HG03095 (cell line): Measurements from ENCODE around the gene DPYSL3.

Experiments used
- ATAC-seq: cut with Tn5 transposase; IDR thresholded peaks from one replicate; pipeline ENCODE4 v1.9.1; 2021; ENCODE audit warnings: moderate library complexity; ENCODE audit not compliant: unreplicated experiment

Gene DPYSL3

DNA sequence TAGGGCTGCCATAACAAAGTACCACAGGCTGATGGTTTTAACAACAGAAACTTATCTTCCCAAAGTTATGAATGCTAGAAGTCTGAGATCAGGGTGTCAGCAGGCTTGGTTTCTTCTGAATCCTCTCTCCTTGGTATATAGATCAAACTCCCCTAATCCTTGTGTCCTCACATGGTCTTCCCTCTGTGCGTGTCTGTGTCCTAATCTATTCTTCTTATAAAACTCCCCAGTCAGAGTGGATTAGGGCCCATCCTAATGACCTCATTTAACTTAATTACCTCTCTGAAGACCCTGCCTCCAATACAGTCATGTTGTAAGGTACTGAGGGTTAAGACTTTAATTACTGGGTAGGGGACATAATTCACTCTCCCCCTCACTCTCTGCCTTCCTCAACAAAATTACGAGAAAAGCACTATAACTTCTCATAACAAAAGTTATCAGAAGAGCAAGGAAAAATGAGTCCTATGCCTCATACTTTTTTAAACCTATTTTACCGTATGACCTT lies 68.6 kb downstream of the DPYSL3 start:
- ATAC-seq, result no peak

DNA sequence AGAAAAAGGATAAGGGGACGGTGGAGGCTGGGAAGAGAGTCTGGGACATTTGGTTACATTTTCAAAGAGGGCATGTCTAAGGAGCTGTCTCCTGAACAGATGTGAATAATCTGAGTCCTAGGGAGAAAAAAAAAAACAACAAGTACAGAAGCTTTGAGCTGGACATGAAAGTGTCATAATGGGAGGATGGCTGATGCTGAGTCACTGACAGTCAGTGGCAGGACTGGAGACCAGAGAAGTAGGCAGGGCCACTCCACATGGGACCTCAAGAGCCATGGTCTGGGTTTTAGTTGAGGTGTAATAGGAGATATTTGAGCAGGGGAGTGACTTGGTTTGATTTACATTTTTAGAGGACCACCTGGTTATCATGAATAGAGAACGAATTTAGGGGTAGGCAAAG lies 70.6 kb downstream of the DPYSL3 start:
- no peak for ATAC-seq

DNA sequence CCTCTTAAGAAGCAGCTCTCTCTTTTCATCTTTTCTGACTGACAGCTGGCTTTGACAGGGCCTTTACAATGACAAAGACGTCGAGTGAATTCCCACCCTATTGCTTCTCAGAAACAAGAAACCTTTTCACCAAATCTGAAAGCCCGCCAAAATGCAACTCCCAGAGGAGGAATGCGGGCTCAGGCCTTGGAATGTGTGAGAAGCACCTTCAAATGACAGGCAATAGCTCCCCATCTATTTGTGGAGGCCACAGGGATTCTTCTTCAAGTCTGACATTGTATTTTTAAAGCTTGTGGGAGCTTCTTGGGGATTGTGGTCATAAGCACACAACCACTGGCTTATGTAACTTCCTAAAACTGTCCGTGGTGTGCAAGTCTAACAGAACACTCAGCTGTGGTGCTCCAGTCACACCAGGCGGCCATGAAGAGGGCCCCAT lies 72.7 kb downstream of the DPYSL3 start:
- ATAC-seq, result no peak

DNA sequence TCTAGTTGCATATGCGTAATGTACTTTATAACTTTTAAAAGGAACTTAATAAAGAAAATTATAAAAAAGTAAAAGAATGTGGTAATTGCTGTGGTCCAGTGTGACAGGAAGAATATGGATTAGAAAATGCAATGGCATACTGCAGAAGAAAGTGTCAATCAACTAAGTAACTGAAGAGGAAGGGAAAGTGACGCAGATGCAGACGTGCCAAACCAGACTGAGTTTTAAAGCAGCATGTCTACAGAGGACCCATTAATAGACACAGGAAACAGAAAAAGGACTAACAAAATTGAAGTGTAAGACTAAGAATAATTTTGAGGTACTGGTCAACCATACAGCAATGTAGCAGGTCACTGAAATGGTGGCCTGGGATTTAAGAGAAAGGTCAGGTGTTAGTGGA lies 73.3 kb downstream of the DPYSL3 start:
- ATAC-seq, result peak; percentile 76

DNA sequence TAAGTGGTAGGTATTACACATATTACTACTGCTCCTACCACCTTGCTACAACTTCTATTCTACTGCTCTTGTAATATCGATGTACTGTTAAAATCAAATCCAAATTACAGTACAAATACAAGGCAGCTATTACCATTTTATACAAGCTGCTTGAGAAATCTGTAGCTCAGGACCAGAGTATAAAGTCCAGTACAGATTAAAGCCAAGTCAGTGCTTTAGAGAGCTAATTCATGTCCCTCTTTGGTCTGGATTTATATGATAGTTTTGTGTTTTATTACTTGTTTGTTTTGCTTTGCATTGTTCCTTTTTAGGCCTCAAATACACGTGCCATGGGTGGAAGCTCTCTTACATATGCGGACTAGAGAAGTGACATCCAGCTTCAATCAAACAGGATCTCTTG lies 75.8 kb downstream of the DPYSL3 start:
- ATAC-seq, result no peak

DNA sequence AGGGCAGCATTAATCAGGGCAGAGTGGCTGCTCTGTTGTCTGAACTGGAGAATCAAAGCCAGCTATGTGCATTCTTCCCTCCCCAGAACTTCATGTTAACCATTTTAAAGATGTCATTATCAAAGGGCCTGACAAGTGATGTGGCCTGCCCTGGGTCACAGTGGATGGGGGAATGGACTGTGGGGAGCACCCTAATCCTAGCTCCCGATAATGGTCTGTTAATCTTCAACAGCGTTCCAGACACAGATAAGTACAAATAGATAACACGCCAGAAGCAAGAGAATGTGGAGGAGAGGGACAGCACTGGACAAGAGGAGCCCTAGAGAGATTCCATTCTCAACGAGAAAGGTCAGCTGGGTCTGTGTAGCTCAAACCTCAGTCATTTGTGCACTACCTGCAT lies 77.5 kb downstream of the DPYSL3 start:
- no peak for ATAC-seq

DNA sequence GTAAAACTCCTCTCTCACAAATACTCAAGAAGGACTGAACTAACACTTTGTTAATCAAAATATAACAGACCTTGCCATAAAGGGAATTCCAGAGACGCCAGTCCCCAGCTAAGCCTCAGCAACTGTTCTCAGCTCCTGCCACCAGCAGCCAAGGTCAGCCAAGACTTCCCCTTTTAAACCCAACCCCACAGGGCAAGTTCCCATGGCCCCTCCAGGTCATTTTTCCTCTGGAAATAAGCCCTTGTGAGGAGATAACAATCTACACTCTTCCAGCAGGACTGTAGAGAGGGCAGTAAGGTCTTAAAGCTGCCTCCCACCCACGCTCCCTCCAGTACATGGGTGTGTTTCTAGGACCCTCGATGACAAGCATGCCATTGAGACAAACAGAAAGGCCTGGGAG lies 78.3 kb downstream of the DPYSL3 start:
- ATAC-seq, result no peak

DNA sequence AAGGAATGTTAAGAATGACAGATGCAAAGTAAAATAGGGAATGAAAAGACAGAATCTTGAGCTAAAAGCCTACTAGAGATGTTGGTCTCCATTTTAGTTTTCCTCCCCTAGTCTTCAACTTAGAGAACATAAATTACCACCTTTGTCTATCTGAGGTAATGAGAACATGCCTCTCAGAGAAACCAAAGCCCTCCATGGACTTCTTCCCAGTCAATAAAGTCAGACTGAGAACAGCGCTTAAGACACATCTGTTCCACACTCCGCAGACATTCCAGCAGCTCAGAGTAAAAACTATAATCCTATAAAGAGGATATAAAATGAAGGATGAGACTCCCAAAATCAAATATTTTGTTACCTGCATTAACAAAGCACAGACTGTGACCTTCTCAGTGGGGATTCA lies 79.2 kb downstream of the DPYSL3 start:
- ATAC-seq, result no peak

DNA sequence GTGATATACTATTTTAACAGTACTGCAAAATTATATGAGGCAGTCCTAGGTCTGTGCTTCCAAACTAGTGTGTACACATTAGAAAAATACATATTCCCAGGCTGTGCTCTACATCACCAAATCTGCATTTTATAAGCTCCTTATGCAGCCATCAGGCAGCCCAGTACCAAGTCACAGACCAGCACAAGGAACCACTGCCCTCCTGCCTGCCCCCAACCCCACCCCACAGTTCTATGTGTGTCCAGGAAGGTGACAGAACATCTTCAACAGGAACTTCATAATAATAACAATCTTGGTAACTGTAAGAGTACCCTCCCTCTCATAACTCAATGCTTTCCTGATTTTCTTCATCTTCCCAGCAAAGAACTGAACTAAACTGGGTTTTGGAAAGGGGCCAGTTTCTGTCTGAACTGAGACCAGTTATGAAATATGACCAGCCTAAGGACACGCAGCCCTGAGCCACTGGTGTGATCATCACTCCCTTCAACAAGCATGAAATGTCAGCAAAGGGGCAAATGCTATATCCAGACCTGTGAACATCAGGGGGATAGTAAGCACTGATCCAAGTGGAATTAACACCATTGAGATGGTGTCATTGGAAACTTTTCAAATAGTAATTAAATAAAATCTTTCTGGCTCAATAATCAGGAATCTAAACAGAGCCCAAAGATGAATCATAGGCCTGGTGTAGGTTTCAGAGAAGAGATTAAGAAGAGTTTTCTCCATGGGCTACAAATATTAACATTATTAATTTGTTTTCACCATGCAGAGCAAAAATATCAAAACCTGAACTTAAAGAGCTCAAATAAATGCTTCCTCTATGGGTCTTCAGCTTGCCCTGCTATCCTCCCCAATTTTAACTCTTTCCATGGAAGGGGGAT lies 82.1 kb downstream of the DPYSL3 start:
- ATAC-seq, result no peak

DNA sequence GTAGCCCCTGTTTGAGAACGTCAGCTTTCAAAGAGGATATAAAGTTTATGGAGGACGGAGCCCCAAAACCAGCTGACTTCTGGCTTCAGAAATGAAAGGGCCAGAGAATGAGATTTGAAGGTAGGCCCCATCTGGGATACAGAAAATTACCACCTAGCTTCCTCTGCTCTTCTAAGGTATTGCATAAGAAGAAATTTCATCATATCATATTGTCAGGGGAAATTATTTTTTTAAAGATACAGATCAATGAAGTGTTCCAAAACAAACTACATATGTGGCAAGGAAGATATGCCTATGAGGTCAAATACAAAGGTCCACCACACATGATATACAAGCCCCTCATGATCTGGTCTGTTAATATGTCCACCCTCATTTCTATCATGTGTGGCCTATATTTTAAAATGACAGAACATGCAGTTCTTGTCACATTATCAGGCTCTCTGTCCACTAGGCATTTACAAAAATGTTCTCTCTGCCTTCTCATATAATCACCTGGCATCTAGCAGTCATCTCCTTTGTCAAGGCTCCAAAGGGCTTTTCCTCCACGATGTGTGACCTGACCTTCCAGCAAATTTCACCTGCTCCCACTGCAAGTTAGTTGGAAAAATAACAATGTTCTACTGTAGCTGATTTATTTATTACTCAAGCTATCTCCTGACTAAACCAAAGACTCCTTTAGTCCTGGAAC lies 83.1 kb downstream of the DPYSL3 start:
- ATAC-seq, result no peak

DNA sequence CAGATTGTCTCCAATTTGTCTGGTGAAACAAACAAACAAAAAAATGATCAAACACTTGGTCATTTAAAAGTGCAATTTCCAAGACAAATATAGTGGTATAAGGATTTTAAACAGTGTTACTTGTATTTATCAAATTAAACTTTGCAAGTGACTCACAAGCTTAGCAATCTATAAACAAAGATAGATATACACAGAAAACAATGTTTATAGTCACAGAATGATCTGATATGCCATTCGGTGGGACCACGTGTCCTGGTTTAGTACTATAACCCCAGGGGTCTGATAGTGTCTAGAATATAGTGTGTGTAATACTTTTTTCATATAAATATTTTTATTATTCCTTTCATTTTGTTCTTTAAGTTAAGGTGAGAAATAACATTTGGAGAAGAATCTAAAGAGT lies 91.3 kb downstream of the DPYSL3 start:
- no peak for ATAC-seq

DNA sequence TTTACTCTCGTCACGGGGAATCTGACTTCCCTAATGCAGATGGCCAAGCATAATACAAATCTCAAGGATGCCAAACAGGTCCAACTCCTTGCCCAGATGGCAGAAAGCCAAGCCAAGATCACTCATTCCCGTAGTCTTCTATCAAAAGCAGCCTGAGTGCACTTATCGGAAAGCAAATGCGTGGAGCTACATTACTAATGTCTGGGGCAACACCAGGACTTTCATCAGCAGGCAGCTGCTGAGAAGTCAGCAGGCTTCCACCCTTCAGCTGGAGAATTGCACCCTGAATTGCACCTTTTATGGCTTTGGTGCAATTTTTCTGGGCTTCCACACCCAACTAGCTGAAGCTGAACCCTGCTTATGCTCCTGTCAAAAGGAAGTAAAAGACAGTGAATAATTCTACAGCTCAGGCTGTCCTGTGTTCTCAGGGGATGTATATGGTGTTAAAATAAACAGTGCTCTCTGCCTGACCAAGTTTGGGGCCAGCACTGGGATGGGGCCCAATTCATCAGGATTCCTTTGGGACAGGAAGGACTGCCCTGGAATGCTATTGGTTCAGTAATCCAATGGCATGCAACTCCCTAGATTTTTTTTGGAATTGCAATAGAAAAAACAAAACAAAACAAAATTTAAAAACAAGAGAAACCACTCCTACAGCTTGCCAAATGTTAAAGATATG lies 92.6 kb downstream of the DPYSL3 start:
- ATAC-seq, result no peak

DNA sequence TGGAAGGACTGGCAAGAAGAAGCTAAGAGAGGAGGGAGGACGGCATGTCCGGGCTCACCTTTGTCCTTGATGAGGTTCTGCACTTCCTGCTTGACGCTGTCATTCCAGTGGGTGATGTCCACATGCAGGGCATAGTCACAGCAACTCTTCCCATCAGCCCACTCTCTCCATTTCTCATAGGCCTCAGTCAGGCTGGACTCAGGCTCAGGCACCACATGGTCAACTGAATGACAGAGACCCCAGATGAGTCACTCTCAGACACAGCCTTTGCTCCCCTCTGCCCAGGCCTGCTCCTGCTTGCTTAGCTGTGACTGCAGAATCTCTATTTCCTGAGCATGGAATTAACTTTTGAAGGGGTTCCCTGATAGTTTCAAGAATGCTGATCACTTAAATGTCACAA lies 94.2 kb downstream of the DPYSL3 start:
- ATAC-seq, result no peak

DNA sequence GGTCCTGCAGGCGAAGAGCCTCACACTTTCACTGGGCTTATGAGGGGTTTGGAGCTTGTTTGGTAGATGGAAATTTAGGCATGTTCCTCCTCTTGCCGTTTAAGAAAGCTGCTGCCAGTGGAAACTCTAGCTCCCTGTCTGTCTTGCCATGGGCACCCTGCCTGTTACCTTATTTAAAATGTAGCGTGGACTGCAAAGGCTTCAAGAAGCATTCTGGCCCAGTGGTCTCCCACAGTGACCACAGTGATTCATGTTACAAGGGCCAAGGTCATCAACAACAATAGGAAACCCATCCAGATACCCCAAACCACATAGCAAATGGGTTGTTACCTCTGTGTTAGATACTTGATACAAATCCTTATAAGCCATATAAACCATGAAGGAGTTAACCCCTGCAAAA lies 96.6 kb downstream of the DPYSL3 start:
- ATAC-seq, result no peak

DNA sequence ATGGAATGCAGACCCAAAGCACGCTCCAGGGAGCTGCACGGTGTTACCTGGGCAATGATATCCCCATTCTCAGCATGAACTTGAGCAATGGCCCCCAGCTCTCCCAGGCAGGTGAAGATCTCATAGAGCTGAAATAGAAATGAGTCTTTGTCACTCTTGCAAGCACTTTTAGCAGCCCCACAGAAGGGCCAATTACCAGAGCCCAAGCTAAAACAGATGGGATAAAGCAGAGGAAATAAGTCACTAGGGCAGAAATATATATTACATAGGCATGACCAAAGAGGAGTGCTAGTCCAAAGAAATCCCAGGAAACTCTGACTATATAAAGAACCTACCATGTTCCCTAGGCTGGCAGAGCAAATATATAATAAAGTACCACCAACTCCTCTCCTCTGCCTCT lies 97.3 kb downstream of the DPYSL3 start:
- ATAC-seq, result no peak

DNA sequence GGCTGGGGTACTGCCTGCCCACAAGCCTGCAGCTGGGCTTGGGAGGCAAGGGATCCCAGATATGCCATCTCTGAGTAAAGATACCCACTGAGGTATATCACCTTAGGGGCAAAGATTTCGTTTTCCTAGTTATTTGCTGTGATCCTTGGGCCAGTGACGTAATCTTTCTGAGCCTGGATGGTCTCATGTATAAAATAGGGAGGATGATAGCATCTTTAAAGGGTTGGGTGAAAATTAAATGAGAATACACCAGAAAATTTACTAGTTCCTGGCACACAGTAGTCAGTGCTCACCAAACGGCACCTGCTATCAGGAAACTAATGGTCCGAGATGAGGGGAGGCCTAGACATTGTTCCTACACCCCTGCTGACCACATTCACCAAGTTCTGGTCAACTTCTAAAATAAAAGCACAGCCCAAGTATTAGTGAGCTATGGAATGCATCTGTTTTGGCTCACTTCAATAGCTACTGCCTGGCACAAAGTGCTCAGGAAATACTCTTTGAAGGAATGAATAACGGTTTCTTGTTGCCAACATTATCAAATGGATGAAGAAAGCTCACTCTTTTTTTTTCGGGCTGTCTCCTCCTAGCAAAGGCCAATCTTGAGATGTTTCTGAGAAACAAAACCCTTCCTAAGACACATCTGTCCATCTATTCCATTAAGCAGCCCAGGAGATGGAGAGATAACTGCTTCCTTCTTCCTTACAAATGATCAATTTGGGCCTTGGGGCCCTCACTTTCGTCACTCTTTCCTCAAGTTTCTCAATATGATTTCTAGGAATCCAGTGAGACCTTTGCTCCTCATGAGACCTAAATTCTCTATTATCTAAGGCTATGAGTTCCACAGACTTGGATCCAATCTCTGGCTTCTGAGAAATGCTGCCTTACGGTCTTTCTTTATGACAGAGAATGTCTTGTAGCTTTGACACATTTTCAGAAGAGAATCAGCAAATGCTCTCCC lies 98.2 kb downstream of the DPYSL3 start:
- no peak for ATAC-seq

DNA sequence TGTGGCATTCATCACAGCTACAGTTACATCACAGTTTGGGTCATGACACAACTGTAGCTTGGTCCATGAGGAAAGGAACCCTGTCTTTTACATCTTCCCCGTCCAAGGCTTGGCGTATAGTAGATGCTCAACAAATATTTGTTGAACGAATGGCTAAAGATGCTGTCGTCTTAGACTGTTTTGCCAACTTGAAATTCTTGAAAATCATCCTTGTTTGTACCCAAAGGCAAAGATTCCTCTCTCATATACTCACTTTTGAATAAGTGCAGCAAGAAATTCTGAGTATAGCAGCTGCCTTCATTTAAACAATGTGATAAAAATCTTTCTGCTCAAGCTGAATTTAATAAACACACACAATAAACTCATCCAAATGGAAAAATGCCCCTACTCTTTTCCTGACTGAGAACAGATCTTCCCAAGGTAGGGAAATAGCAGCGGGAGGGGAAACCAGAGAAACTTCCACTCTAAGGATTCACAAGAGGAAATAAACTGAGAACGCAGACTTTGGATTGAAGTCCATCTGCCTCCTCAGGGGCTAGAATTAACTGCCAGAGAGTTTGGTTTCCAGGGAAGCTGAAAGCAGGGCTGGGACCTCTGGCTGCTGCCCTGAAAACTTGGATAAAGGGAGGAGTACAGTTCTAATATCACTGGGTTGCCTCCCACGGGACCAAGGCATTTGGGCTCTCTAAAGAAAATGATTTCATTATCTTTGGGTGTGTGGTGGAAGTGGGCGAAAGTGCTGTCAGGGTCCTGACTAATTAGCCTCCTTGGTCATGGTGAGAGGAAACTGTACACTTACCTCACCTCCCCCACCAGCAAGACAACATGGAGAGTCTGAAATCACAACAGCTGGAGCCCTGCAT lies 99.1 kb downstream of the DPYSL3 start:
- no peak for ATAC-seq

DNA sequence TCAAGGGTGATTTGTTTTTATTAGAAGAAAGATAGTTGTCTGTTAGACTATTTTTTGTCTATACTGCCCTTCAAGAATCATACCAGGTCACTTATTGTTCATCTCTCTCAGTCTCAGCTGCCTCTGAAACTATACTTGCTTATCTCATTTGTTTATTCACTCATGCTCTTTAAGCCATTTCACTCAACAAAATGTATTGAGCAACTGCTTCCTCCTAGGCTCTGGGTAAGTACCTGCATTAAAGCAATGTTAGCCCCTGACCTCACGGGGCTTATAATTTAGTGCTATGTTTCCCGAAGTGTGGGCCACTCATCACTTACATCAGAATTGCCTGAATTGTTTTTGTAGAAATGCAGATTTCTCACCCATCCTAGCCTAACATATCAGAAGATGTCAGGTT lies 100.9 kb downstream of the DPYSL3 start:
- no peak for ATAC-seq

DNA sequence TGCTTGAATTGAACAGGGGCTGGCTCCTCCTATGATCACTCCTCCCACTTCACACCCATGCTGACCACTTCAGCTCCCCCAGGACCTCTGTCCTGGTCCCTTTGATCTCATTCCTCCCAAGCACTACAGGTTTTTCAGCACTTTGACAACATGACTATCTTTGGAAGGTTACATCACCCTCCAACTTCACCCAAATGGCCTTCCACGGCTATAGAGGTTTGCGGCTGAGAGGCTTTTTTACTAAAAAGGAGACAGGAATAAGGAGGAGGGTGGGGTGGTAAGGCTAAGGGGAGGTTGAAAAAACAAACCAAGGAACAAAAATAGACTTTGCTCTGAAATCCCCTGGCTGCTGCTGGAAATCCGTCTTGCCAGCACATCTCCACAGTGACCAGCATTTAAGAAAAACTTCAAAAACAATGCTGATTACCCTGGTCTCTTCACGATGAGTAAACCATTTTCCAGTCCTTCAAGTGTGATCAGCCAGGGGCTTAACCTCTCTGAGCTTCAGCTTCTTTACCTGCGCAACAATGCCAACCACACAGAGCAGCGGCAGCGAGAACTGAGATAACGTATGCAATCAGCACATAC lies 102.7 kb downstream of the DPYSL3 start:
- no peak for ATAC-seq
